Stomach (tissue), 4 donors: ENCODE measurements around the gene POLR3G.

Source experiments
- POLR2A ChIP-seq, 4 donors: fragments of 450-650 bp; IDR thresholded peaks; one replicate each; pipeline ENCODE4 v1.6.1; 2016; ENCODE audit warnings: antibody characterized with exemption in 4 of 4, control low read depth in 2 of 4, mild to moderate bottlenecking in 1 of 4, moderate library complexity in 1 of 4
- TF ChIP-seq, protein P1 (sequence below), 7 experiments: fragments of 450-650 bp in 4 of 7; fragments of 200-600 bp in 3 of 7; sonication (generic) in 3 of 7; IDR thresholded peaks; one replicate each; pipeline ENCODE4 v1.5.1; 2016 to 2019; ENCODE audit warnings: antibody characterized with exemption in 7 of 7, control low read depth in 2 of 7, mild to moderate bottlenecking in 1 of 7

- TF ChIP-seq POLR2A (IDR thresholded peaks at IDR 0.05): no peak
- TF ChIP-seq, protein P1, sequence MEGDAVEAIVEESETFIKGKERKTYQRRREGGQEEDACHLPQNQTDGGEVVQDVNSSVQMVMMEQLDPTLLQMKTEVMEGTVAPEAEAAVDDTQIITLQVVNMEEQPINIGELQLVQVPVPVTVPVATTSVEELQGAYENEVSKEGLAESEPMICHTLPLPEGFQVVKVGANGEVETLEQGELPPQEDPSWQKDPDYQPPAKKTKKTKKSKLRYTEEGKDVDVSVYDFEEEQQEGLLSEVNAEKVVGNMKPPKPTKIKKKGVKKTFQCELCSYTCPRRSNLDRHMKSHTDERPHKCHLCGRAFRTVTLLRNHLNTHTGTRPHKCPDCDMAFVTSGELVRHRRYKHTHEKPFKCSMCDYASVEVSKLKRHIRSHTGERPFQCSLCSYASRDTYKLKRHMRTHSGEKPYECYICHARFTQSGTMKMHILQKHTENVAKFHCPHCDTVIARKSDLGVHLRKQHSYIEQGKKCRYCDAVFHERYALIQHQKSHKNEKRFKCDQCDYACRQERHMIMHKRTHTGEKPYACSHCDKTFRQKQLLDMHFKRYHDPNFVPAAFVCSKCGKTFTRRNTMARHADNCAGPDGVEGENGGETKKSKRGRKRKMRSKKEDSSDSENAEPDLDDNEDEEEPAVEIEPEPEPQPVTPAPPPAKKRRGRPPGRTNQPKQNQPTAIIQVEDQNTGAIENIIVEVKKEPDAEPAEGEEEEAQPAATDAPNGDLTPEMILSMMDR (IDR thresholded peaks at IDR 0.05): no peak
Observed at GRCh38 chr5:90503596-90503995, 28.9 kb downstream of the POLR3G start.
